Stimulated activated CD4-positive, alpha-beta T cell treated with anti-CD3 and anti-CD28 coated beads, Interleukin-15, amount 100 ng/mL, for 1 hour (primary cell): Measurements from ENCODE around the gene NARS2.

Experiments used
- DNase-seq, 2 donors: peaks; one replicate each; pipeline ENCODE4 v3.0.0-alpha.2; 2020; ENCODE audit warnings: low read depth in 1 of 2, low spot score in 1 of 2

NARS2 gene

GRCh38 chr11:78417175-78417887 lies 157.3 kb downstream of the NARS2 start, which contains the start of gene GAB2:
GAB2 (minus strand) TSS chr11:78417820; CDS start chr11:78417720, 100 bp downstream.
- no peak for DNase-seq

- DNase-seq = peak; percentile 43 to 60
Measured at GRCh38 chr11:78416285-78417174, 158.1 kb downstream of the NARS2 start.

- DNase-seq = no peak
Measured at GRCh38 chr11:78415338-78415737, 159.3 kb downstream of the NARS2 start.

GRCh38 chr11:78414321-78415051 lies 160.2 kb downstream of the NARS2 start:
- no peak for DNase-seq

- DNase-seq = no peak
Measured at GRCh38 chr11:78408619-78409018, 166.0 kb downstream of the NARS2 start.

- no peak for DNase-seq
Measured at GRCh38 chr11:78406568-78407196, 168.0 kb downstream of the NARS2 start.

GRCh38 chr11:78405805-78406204 lies 168.9 kb downstream of the NARS2 start:
- no peak for DNase-seq

GRCh38 chr11:78403781-78404180 lies 170.9 kb downstream of the NARS2 start:
- DNase-seq = no peak

- no peak for DNase-seq
Measured at GRCh38 chr11:78402847-78403246, 171.8 kb downstream of the NARS2 start.

GRCh38 chr11:78400702-78401101 lies 174.0 kb downstream of the NARS2 start:
- DNase-seq = no peak

GRCh38 chr11:78400116-78400515 lies 174.5 kb downstream of the NARS2 start:
- no peak for DNase-seq

- no peak for DNase-seq
Measured at GRCh38 chr11:78399136-78399535, 175.5 kb downstream of the NARS2 start.

- no peak for DNase-seq
Measured at GRCh38 chr11:78398715-78399114, 175.9 kb downstream of the NARS2 start.

- no peak for DNase-seq
Measured at GRCh38 chr11:78397398-78397797, 177.3 kb downstream of the NARS2 start.

- DNase-seq = no peak
Measured at GRCh38 chr11:78395597-78395996, 179.1 kb downstream of the NARS2 start.

GRCh38 chr11:78392854-78393253 lies 181.8 kb downstream of the NARS2 start:
- DNase-seq = no peak

- no peak for DNase-seq
Measured at GRCh38 chr11:78391424-78391823, 183.2 kb downstream of the NARS2 start.

- no peak for DNase-seq
Measured at GRCh38 chr11:78390809-78391208, 183.9 kb downstream of the NARS2 start.

GRCh38 chr11:78386215-78386941 lies 188.3 kb downstream of the NARS2 start:
- no peak for DNase-seq
